ENCODE results near the gene BTG1. TPM values are rescaled to one million over a fixed set of nuclear protein-coding genes. Genes with fewer than 3 reads are reported as not detected.

BTG1 gene
- total RNA-seq, 1 experiment from 2014 or later = 26.7 TPM

- POLR2A ChIA-PET = interaction anchor here (0.7 kb wide), 1 partner anchor 801 kb away, joined by 6 read pairs; no protein-coding TSS in a partner anchor
- Mint-ChIP-seq H3K9me3 (no peaks in the 10 kb centered on the region), H3K4me3 (no peak overlapping the region), H3K36me3 (no peaks in the 10 kb centered on the region), H3K4me1 (peaks cover 65% of the 10 kb centered on the region), H3K27me3 (ENCODE audit: low read depth) (no peaks in the 10 kb centered on the region), H3K27ac (0 out of 2 replicates have a peak overlapping the region, but pooled peaks have one; percentile 32)
- ATAC-seq (no peak), DNase-seq (ENCODE audit: low spot score) (no peak)
- CTCF ChIA-PET = interaction anchor here (0.5 to 0.6 kb wide), 2 partner anchors 31 to 729 kb away, joined by 3 read pairs; no protein-coding TSS in a partner anchor
- no peak for TF ChIP-seq ZNF423 (CRISPR knock-in tag; IDR thresholded peaks at IDR 0.05)
- TF ChIP-seq NFATC4 (CRISPR knock-in tag; IDR thresholded peaks at IDR 0.05) = no peak
- TF ChIP-seq, protein P1, sequence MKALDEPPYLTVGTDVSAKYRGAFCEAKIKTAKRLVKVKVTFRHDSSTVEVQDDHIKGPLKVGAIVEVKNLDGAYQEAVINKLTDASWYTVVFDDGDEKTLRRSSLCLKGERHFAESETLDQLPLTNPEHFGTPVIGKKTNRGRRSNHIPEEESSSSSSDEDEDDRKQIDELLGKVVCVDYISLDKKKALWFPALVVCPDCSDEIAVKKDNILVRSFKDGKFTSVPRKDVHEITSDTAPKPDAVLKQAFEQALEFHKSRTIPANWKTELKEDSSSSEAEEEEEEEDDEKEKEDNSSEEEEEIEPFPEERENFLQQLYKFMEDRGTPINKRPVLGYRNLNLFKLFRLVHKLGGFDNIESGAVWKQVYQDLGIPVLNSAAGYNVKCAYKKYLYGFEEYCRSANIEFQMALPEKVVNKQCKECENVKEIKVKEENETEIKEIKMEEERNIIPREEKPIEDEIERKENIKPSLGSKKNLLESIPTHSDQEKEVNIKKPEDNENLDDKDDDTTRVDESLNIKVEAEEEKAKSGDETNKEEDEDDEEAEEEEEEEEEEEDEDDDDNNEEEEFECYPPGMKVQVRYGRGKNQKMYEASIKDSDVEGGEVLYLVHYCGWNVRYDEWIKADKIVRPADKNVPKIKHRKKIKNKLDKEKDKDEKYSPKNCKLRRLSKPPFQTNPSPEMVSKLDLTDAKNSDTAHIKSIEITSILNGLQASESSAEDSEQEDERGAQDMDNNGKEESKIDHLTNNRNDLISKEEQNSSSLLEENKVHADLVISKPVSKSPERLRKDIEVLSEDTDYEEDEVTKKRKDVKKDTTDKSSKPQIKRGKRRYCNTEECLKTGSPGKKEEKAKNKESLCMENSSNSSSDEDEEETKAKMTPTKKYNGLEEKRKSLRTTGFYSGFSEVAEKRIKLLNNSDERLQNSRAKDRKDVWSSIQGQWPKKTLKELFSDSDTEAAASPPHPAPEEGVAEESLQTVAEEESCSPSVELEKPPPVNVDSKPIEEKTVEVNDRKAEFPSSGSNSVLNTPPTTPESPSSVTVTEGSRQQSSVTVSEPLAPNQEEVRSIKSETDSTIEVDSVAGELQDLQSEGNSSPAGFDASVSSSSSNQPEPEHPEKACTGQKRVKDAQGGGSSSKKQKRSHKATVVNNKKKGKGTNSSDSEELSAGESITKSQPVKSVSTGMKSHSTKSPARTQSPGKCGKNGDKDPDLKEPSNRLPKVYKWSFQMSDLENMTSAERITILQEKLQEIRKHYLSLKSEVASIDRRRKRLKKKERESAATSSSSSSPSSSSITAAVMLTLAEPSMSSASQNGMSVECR (CRISPR knock-in tag; IDR thresholded peaks at IDR 0.05; ENCODE audit: borderline replicate concordance) = no peak
- TF ChIP-seq MLX (CRISPR knock-in tag; IDR thresholded peaks at IDR 0.05) = no peak
- no peak for TF ChIP-seq CDX4 (CRISPR knock-in tag; IDR thresholded peaks at IDR 0.05; ENCODE audit: borderline replicate concordance)
- TF ChIP-seq ZNF121 (CRISPR knock-in tag; IDR thresholded peaks at IDR 0.05) = no peak
- TF ChIP-seq TEAD4 (CRISPR knock-in tag; IDR thresholded peaks at IDR 0.05) = no peak
- no peak for TF ChIP-seq NFE2L1 (CRISPR knock-in tag; IDR thresholded peaks at IDR 0.05)
- TF ChIP-seq, protein P2, sequence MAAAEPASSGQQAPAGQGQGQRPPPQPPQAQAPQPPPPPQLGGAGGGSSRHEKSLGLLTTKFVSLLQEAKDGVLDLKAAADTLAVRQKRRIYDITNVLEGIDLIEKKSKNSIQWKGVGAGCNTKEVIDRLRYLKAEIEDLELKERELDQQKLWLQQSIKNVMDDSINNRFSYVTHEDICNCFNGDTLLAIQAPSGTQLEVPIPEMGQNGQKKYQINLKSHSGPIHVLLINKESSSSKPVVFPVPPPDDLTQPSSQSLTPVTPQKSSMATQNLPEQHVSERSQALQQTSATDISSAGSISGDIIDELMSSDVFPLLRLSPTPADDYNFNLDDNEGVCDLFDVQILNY (CRISPR knock-in tag; IDR thresholded peaks at IDR 0.05) = no peak
- no peak for TF ChIP-seq ATF2 (CRISPR knock-in tag; IDR thresholded peaks at IDR 0.05; ENCODE audit: borderline replicate concordance, low read depth)
- no peak for TF ChIP-seq ZNF512 (CRISPR knock-in tag; IDR thresholded peaks at IDR 0.05; ENCODE audit: borderline replicate concordance)
- TF ChIP-seq ZNF219 (CRISPR knock-in tag; IDR thresholded peaks at IDR 0.05; ENCODE audit: borderline replicate concordance) = no peak
- TF ChIP-seq RELA (CRISPR knock-in tag; IDR thresholded peaks at IDR 0.05; ENCODE audit: borderline replicate concordance) = no peak
- TF ChIP-seq FOXP1 (CRISPR knock-in tag; IDR thresholded peaks at IDR 0.05; ENCODE audit: borderline replicate concordance) = no peak
- TF ChIP-seq ESRRA (CRISPR knock-in tag; IDR thresholded peaks at IDR 0.05; ENCODE audit: borderline replicate concordance) = no peak
- TF ChIP-seq TCF7 (CRISPR knock-in tag; IDR thresholded peaks at IDR 0.05; ENCODE audit: low read depth) = no peak
- TF ChIP-seq, protein P3, sequence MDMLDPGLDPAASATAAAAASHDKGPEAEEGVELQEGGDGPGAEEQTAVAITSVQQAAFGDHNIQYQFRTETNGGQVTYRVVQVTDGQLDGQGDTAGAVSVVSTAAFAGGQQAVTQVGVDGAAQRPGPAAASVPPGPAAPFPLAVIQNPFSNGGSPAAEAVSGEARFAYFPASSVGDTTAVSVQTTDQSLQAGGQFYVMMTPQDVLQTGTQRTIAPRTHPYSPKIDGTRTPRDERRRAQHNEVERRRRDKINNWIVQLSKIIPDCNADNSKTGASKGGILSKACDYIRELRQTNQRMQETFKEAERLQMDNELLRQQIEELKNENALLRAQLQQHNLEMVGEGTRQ (CRISPR knock-in tag; IDR thresholded peaks at IDR 0.05) = no peak
- no peak for TF ChIP-seq NFYB (CRISPR knock-in tag; conservative IDR thresholded peaks at IDR 0.05; ENCODE audit: low read depth)
- TF ChIP-seq, protein P4, sequence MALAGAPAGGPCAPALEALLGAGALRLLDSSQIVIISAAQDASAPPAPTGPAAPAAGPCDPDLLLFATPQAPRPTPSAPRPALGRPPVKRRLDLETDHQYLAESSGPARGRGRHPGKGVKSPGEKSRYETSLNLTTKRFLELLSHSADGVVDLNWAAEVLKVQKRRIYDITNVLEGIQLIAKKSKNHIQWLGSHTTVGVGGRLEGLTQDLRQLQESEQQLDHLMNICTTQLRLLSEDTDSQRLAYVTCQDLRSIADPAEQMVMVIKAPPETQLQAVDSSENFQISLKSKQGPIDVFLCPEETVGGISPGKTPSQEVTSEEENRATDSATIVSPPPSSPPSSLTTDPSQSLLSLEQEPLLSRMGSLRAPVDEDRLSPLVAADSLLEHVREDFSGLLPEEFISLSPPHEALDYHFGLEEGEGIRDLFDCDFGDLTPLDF (CRISPR knock-in tag; IDR thresholded peaks at IDR 0.05) = no peak
- no peak for TF ChIP-seq NR2C2 (CRISPR knock-in tag; IDR thresholded peaks at IDR 0.05)
These were observed 35.5 kb downstream of the BTG1 start for GRCh38 chr12:92110083-92110640.
